HL-60 (cell line): ENCODE measurements around the gene MAN2B2.

Experiments
- CTCF ChIP-seq: IDR thresholded peaks from one replicate; pipeline ENCODE4 v1.5.1; 2011; ENCODE audit warnings: low read length, control low read depth, inconsistent platforms; ENCODE audit not compliant: insufficient read depth
- GABPA ChIP-seq: IDR thresholded peaks from 2 replicates; pipeline ENCODE4 v1.6.1; 2012; ENCODE audit warnings: low read depth
- SPI1 ChIP-seq: IDR thresholded peaks from 2 replicates; pipeline ENCODE4 v1.6.1; 2012; ENCODE audit warnings: low read depth, mild to moderate bottlenecking, borderline replicate concordance

GRCh38 chr4:6592804-6593563 is 18.0 kb downstream of the MAN2B2 start:
- TF ChIP-seq CTCF (no peak), GABPA (no peak), SPI1 (no peak)
